ENCODE data around the gene INTS14. TPM values are rescaled to one million over a fixed set of nuclear protein-coding genes. Genes with fewer than 3 reads are reported as not detected.
A peak's percentile ranks its signal among the peaks of the same experiment; 100 is the strongest.
"Not testable (repeated sequence)": the region's sequence is repeated elsewhere in the genome, so short reads cannot be mapped to it uniquely, and the experiment has no call there.

The INTS14 gene
- total RNA-seq, 1 experiment from 2014 or later, result 38.2 TPM

DNA sequence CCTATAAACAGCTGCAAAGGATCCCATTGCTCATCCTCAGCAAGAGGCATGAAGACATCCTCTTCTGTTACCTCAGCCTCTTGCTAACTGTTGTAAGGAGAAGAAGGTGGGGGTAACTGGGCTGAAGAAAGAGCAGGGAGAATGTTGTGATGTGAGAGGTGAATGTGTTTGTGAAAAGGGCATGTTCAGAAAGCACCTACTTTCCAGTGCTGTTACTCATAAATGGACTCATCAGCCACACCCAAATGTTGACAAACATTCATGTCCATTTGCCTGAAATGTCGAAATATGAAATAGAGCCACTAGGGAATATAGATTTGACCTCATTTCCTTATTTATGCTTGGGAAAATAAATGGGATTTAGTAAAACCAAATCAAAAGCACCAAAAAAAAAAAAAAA is 23.4 kb upstream of the INTS14 start:
- in situ Hi-C loops (cut with HindIII; ENCODE audit: low pct_unique_long_range_greater_than_20kb, low sequenced_read_pairs), result loop anchor here (25.0 kb wide), 1 partner anchor 203 kb away; no protein-coding TSS in a partner anchor
- DNase-seq (ENCODE audit: low read depth), result no peak

DNA sequence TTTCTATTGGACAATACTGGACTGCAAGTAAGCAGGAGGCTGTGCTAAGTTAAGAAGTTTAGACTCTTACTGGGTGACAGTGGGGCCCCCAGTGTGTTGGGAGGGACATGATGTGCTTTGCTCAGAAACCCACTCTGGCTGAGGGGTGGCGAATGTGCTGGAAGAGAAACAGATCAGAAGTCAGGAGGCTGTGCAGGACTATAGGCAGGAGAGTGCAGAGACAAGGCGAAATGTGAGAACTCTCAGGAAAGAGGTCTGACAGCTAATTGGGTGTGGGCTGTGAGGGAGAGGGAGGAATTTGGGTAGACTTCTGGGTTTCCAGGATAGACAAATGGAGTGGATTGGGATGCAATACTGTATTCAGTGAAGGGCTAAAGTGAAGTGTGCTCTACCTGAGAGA is 22.8 kb upstream of the INTS14 start:
- DNase-seq (ENCODE audit: low read depth), result no peak
- in situ Hi-C loops (cut with HindIII; ENCODE audit: low pct_unique_long_range_greater_than_20kb, low sequenced_read_pairs), result loop anchor here (25.0 kb wide), 1 partner anchor 204 kb away; no protein-coding TSS in a partner anchor

DNA sequence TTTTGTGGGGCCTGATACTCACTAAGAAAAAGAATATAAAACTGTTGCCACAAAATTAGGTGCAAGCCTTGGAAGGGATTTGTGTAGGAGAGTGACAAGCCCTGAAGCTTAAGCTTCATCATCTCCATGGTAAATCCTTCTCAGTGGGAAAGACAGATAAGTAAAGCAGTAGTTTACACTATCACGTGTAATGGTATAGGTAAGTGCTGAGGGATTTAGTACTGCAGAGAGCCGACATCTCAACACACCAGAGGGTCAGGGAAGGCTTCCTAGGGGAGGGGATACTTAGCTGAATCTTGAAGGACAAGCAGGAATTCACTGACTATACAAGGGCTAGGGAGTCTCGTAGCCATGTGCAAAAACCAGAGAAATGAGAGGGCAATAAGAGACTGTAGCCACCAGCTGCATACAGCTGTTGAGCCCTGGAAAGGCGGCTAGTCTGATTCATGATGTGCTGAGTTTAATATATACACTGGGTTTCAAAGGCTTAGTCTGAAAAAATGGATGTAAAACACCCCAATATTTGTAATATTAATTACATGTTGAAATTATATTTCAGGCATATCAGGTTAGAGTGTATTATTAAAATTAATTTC is 21.9 kb upstream of the INTS14 start:
- no peak for DNase-seq (ENCODE audit: low read depth)
- in situ Hi-C loops (cut with HindIII; ENCODE audit: low pct_unique_long_range_greater_than_20kb, low sequenced_read_pairs), result loop anchor here (25.0 kb wide), 1 partner anchor 204 kb away; no protein-coding TSS in a partner anchor

DNA sequence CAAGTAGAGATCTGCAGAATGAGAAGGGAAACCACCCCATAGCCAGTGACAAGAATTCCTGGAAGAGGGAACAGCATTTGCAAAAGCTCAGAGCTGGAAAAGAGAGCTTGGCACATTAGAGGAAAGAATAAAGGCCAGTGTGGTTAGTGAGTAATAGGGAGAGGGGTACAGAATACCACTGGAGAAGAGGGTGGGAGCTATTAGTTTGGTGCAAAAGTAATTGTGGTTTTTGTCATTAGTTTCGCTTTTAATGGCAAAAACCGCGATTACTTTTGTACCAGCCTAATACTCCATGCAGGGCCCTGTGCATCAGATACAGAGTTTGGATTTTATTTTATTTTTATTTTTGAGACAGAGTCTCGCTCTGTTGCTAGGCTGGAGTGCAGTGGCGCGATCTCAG is 20.6 kb upstream of the INTS14 start:
- DNase-seq (ENCODE audit: low read depth), result no peak
- in situ Hi-C loops (cut with HindIII; ENCODE audit: low pct_unique_long_range_greater_than_20kb, low sequenced_read_pairs), result loop anchor here (25.0 kb wide), 1 partner anchor 206 kb away; no protein-coding TSS in a partner anchor

DNA sequence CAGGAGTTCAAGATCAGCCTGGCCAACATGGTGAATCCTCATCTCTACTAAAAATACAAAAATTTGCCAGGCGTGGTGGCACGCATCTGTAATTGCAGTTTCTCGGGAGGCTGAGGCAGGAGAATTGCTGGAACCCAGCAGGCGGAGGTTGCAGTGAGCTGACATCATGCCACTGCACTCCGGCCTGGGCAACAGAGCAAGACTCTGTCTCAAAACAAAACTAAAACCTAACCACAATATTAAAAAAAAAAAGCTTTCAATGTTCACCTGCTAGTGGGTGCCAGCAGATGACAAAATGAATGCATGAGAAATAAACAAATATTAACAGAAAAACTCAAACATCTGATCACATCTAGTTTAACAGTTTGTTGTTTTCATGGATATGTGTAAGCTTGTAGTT is 19.8 kb upstream of the INTS14 start:
- in situ Hi-C loops (cut with HindIII; ENCODE audit: low pct_unique_long_range_greater_than_20kb, low sequenced_read_pairs), result loop anchor here (25.0 kb wide), 1 partner anchor 207 kb away; no protein-coding TSS in a partner anchor
- DNase-seq (ENCODE audit: low read depth), result no peak

DNA sequence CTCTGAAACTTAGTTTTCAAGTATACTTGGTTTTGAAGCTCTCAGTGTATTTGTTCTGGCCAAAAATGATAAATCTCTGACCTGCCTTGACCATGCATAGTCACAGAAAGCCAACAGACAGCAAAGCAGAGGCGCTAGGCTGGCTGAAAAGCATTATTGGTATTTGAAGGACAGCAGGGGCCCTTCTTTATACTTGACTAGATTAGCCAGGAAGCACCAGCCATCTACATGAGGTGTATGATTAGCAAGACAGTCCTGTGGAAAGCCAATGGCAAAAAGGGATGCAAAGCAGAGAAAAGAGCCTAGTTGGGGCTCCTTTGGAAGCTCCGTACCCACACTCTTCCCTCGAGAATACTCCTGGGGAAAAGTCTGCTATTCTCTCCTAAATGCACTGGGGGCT is 18.6 kb upstream of the INTS14 start:
- DNase-seq (ENCODE audit: low read depth), result no peak
- in situ Hi-C loops (cut with HindIII; ENCODE audit: low pct_unique_long_range_greater_than_20kb, low sequenced_read_pairs), result loop anchor here (25.0 kb wide), 1 partner anchor 208 kb away; no protein-coding TSS in a partner anchor

DNA sequence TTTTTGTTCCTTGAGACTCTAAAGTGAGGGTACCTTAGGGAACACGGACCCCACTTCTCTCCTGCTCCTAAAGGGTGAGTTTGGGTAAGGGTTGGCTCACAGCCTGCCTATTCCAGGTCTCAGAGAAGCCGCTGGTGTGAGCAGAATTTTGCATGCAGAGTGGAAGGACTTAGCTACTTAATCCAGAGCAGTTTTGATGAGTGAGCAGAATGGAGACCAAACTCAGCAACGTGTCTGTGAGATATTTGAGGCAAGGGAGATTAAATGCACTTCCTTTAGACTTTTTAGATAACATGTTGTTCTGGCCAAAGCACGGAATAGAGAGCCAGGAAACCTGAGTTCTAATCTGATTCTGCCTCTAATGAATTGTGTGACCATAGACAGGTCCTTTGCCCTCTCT is 15.9 kb upstream of the INTS14 start:
- in situ Hi-C loops (cut with HindIII; ENCODE audit: low pct_unique_long_range_greater_than_20kb, low sequenced_read_pairs), result loop anchor here (25.0 kb wide), 1 partner anchor 210 kb away; no protein-coding TSS in a partner anchor
- DNase-seq (ENCODE audit: low read depth), result no peak

DNA sequence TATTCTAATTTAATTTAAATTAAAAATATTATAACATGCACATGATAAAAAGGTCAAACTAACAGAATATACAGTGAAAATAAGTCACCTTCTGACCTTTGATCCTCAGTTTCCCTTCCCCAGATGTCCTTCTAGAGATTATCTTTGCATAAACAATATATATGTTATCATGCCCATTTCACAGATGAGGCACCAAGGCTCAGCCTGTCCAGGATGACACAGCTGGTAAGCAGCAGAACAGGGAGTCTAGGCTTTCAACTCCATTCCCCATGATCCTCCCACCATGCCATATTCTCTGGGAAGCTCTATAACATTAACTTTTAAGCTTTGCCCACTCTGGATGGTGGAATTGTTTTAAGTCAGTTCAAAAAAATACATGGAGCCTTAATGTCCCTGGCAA is 12.2 kb upstream of the INTS14 start:
- in situ Hi-C loops (cut with HindIII; ENCODE audit: low pct_unique_long_range_greater_than_20kb, low sequenced_read_pairs), result no loop called here
- no peak for DNase-seq (ENCODE audit: low read depth)

DNA sequence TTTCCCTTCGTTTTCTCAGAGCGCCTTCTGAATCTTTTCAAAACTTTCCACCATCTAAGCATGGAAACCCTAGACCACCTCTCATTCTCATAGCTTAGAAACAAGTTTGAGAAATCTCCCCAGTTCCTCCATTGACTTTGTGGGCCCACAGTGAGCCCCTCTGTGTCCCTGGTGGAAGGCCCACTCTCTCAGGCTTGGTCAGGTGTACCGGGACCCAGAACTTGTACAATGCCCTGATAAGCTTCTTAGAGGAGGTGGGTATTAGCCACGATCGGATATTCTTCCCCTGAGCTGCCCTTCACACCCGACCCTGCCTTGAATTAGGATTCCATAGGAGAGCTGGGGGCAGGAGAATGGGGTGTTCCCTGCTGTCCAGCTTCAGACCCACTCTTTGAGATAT is 10.7 kb upstream of the INTS14 start, which contains the start of gene SLC24A1:
SLC24A1 (plus strand) TSS at position 301 of the 400 bp plus-strand sequence. CDS start 2,143 bp downstream, outside the sequence.
- in situ Hi-C loops (cut with HindIII; ENCODE audit: low pct_unique_long_range_greater_than_20kb, low sequenced_read_pairs), result no loop called here
- DNase-seq (ENCODE audit: low read depth), result no peak

DNA sequence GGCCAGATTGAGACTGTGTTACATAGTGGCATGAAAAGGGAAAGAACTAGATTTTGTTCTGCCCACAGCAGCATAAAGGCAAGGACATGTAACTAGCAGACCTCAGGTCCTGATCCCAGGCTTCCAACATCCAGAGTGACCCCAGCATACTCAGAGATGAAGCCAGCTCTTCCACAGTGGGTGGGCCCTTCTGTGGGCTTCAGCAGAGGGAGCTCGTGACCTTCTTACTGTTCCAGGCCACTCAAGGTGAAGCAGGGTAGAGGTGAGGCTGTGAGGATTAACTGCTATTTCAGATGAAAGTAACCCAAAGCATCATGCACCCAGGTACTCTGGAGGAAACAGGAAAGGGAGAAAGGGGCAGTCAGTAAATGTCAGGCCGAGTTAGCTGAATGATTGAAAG is 9.9 kb upstream of the INTS14 start:
- in situ Hi-C loops (cut with HindIII; ENCODE audit: low pct_unique_long_range_greater_than_20kb, low sequenced_read_pairs), result no loop called here

DNA sequence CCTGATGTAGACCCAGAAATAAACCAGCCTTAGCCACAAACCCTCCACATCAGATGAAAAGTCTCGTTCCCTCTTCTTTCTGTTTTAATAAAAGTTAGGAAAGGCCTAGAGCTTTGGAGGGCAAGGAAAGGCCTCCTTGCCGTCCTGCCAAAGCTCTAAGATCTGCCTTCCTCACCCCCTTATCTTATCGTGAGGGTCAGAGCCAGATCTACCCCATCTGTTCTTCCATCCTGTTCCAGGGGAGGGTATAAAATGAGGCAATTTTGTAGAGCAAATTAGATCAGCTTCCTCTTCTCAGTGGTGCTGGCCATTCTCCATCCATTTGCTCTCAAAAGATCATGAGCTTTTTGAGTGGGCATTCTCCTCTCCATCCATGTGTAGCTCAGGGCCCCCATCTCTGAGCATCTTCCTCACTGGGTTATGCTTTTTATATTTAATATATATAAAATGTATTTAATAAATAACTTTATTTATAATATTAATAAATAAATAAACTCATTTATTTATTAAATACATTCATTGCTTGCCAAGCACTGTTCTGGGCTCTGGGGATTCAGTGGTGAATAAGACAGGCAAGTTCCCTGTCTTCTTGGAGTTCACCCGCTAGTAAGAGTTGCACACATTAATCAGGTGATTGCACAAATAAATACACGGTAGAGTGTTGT is 8.8 kb upstream of the INTS14 start:
- no peak for DNase-seq (ENCODE audit: low read depth)
- in situ Hi-C loops (cut with HindIII; ENCODE audit: low pct_unique_long_range_greater_than_20kb, low sequenced_read_pairs), result no loop called here

More for the DNA sequence above, 9.9 kb upstream of the INTS14 start:
- no peak for DNase-seq (ENCODE audit: low read depth)

DNA sequence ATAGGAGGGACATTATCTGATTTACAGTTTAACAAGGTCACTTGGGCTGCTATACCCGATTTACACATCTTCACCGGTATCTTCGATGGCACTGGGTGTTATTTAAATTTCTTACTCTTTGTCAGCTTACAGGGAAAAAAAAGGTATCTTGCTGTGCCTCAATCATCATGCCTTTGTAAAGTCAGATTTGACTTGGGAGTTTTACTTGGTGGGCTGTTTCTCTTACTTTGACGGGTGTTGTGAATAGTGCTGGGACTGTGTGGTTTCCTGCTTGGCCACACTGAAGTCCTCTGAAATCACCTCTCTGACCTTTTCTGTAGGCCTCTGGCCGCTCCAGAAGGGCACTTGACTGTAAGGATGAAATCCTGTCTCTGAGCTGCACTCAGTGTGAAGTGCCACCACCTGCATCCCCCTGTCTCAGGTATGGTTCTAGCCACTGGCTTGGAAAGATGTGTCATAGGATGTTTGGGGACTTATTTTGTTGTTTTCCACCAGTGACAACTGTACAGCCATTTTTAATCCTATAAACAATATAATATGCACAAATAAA is 7.7 kb upstream of the INTS14 start:
- in situ Hi-C loops (cut with HindIII; ENCODE audit: low pct_unique_long_range_greater_than_20kb, low sequenced_read_pairs), result no loop called here
- no peak for DNase-seq (ENCODE audit: low read depth)

DNA sequence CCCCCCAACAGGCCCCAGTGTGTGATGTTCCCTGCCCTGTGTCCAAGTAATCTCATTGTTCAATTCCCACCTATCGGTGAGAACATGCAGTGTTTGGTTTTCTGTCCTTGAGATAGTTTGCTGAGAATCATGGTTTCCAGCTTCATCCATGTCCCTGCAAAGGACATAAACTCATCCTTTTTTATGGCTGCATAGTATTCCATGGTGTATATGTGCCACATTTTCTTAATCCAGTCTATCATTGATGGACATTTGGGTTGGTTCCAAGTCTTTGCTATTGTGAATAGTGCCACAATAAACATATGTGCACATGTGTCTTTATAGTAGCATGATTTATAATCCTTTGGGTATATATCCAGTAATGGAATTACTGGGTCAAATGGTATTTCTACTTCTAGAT is 5.0 kb upstream of the INTS14 start:
- in situ Hi-C loops (cut with HindIII; ENCODE audit: low pct_unique_long_range_greater_than_20kb, low sequenced_read_pairs); DNase-seq (ENCODE audit: low read depth): not testable (repeated sequence)

DNA sequence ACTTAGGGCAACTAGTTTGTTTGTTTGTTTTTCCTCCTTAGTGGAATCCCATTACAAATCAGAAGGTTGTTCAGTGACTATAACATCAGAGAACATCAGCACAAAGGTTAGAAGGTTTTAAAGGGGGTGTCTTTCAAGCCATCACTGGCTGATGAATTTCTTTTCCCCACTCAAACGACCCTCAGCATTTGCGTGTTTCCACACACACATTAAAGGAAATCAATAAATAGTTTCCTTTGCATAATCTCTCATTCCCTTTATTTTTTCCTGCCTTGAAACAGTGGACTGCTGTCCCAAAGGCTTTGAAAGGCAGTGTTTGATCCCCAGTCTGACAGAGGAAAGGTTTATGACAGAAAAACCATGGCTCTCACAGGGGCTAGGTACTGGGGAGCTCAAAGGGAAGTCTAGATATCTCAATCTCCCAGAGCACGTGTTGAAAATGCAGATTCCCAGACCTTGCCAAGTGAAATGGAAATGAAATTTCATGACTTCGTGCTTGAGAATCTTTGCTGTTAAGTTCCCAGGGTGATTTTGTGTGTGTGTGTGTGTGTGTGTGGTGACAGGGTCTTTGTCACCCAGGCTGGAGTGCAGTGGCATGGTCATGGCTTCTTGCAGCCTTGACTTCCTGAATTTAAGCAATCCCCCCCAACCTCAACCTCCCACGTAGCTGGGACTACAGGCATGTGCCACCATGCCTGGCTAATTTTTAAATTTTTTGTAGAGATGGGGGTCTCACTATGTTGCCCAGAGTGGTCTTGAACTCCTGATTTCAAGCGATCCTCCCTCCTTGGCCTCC is 2.2 kb upstream of the INTS14 start:
- in situ Hi-C loops (cut with HindIII; ENCODE audit: low pct_unique_long_range_greater_than_20kb, low sequenced_read_pairs), result no loop called here
- no peak for DNase-seq (ENCODE audit: low read depth)

DNA sequence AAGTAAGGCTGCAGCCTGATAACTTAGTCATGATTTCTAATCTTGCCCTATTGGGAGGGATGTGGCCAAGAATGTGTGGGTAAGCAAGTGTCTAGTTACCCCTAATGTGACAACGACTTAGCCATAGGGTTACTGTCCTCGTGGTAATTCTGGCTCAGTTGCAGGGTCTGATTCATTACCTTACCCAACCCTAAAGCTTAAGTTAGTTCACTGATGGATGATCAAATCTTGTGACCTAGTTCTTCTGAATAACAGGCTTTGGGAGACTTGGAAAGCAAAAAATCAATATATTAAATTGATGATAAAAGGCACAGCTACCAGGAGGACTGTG is 1.6 kb upstream of the INTS14 start:
- DNase-seq (ENCODE audit: low read depth), result peak; percentile 7
- in situ Hi-C loops (cut with HindIII; ENCODE audit: low pct_unique_long_range_greater_than_20kb, low sequenced_read_pairs), result no loop called here

DNA sequence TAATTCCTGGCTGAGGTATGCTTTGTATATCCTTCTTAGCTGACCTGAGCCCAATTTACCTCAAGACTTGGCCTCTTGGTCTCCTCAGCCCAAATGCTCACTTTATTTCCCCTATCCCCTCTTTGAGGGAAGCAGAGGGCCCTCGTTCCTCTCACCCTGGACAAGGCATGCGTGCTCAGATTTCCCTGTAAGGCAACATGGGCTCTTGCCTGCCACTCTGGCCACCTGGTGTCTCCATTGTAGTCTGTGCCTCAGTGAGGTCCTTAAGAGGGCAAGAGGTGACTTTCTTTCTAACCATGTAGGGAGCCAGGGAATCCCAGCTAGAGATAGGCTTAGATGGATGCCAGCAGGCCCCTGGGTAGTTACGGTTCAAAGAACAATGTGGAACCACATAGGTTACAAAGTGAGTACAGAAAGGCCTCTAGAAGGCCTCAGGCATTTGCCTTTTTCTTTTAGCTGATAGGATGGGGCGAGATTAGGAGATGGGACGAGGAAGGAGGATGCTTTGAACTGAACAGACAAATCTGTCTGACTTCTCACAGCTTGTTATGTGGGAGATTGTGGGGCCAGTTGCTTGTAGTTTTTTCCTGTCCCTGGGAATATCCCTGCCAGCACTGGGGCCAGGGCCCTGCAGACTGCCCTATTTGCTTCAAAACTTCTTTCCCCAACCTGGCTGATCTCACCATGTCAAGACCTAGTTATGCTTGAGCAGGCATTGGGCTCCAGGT is 1.1 kb upstream of the INTS14 start:
- peak; percentile 22 for DNase-seq (ENCODE audit: low read depth)
- in situ Hi-C loops (cut with HindIII; ENCODE audit: low pct_unique_long_range_greater_than_20kb, low sequenced_read_pairs), result no loop called here

DNA sequence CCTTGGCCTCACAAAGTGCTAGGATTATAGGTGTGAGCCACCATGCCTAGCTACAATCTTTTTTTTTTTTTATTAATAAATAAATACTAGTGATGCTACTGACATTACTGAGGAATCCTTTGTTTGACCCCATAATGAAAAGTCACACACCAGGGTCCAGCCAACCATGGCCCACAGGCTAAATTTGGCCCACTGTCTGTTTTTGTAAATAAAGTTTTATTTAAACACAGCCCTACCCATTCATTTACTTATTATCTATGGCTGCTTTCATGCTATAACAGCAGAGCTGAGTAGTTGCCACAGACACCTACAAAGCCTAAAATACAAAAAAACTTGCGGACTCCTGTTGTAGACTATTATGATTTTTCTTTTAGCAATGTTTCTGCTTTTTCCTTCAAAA is 7.4 kb downstream of the INTS14 start:
- in situ Hi-C loops (cut with HindIII; ENCODE audit: low pct_unique_long_range_greater_than_20kb, low sequenced_read_pairs), result no loop called here
- no peak for DNase-seq (ENCODE audit: low read depth)

DNA sequence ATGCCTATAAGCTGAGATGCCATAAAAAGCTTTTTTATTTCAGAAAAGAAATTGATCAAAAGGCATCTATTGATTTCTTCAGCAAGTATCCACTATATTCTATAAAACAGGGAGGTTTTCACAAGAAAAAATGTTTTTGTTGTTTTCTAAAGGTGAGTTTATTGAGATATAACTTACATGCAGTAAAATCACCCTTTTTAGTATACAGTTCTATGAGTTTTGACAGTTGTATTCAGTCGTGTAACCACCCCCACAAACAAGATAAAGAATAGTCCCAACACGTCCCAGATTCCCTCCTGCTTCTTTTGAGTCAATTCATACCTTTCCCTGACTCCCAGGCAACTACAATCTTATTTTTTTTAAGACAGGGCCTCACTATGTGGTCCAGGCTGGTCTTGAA is 7.8 kb downstream of the INTS14 start:
- in situ Hi-C loops (cut with HindIII; ENCODE audit: low pct_unique_long_range_greater_than_20kb, low sequenced_read_pairs), result no loop called here
- DNase-seq (ENCODE audit: low read depth), result no peak

Measured in Caki2 (cell line).